NCI-H2227 (cell line): ENCODE data around the gene MAP3K14.
"Not testable (repeated sequence)": the region's sequence is repeated elsewhere in the genome, so short reads cannot be mapped to it uniquely, and the experiment has no call there.

Source experiments
- DNase-seq: peaks from one replicate; lab custom pipeline; 2025; ENCODE audit not compliant: unreplicated experiment; lab: John Stamatoyannopoulos, UW

MAP3K14 gene

GRCh38 chr17:45302220-45302619, 14.6 kb downstream of the MAP3K14 start:
- not testable (repeated sequence) for DNase-seq

GRCh38 chr17:45301674-45302073, 15.1 kb downstream of the MAP3K14 start:
- DNase-seq = no peak

GRCh38 chr17:45300060-45300751, 16.6 kb downstream of the MAP3K14 start:
- no peak for DNase-seq

- no peak for DNase-seq
These were observed 17.5 kb downstream of the MAP3K14 start for GRCh38 chr17:45299361-45299760.

GRCh38 chr17:45298546-45299285, 18.1 kb downstream of the MAP3K14 start:
- DNase-seq = no peak

GRCh38 chr17:45296833-45297124, 20.0 kb downstream of the MAP3K14 start:
- no peak for DNase-seq

GRCh38 chr17:45296003-45296832, 20.6 kb downstream of the MAP3K14 start:
- no peak for DNase-seq

GRCh38 chr17:45294506-45294905, 22.3 kb downstream of the MAP3K14 start:
- no peak for DNase-seq

GRCh38 chr17:45293413-45294211, 23.2 kb downstream of the MAP3K14 start:
- DNase-seq = no peak

- DNase-seq = no peak
These were observed 24.0 kb downstream of the MAP3K14 start for GRCh38 chr17:45292696-45293412.

- DNase-seq = no peak
These were observed 25.5 kb downstream of the MAP3K14 start for GRCh38 chr17:45291171-45291805.

- no peak for DNase-seq
These were observed 26.5 kb downstream of the MAP3K14 start for GRCh38 chr17:45290269-45290765.

- no peak for DNase-seq
These were observed 27.2 kb downstream of the MAP3K14 start for GRCh38 chr17:45289301-45290268.

- DNase-seq = no peak
These were observed 28.0 kb downstream of the MAP3K14 start for GRCh38 chr17:45288825-45289224.

GRCh38 chr17:45287526-45288500, 29.0 kb downstream of the MAP3K14 start:
- no peak for DNase-seq

GRCh38 chr17:45286286-45286685, 30.5 kb downstream of the MAP3K14 start:
- no peak for DNase-seq
